Neural cell (in vitro differentiated cells): ENCODE measurements around the gene ARL15. TPM values are rescaled to one million over a fixed set of nuclear protein-coding genes. Genes with fewer than 3 reads are reported as not detected.

Source experiments
- H2AFZ ChIP-seq: fragments of 200-600, 300-800 bp; sonication (generic), shearing (Covaris generic); 2 replicates; pipeline ENCODE4 v1.6.0; 2014; ENCODE audit warnings: low read depth, mild to moderate bottlenecking, antibody characterized with exemption, low read length, moderate library complexity
- H3F3A ChIP-seq: fragments of 200-600 bp; shearing (Covaris generic); 2 replicates; pipeline ENCODE4 v1.6.1; 2016; ENCODE audit warnings: mild to moderate bottlenecking, moderate library complexity, mixed read lengths, antibody characterized with exemption, low read length; ENCODE audit not compliant: insufficient read depth, poor library complexity, severe bottlenecking
- H3K27ac ChIP-seq: fragments of 200-600, 300-800 bp; sonication (generic), shearing (Covaris generic); 2 replicates; pipeline ENCODE4 v1.5.1; 2014; ENCODE audit warnings: mild to moderate bottlenecking, low read length, moderate library complexity
- H3K27me3 ChIP-seq: fragments of 300-800, 200-600 bp; sonication (generic), shearing (Covaris generic); 2 replicates; pipeline ENCODE4 v1.6.0; 2014; ENCODE audit warnings: mild to moderate bottlenecking, low read depth, low read length, moderate library complexity; ENCODE audit not compliant: insufficient read depth
- H3K36me3 ChIP-seq: fragments of 300-800, 200-600 bp; sonication (generic), shearing (Covaris generic); 2 replicates; pipeline ENCODE4 v1.5.1; 2014; ENCODE audit warnings: mild to moderate bottlenecking, antibody characterized with exemption, low read length, moderate library complexity; ENCODE audit not compliant: insufficient read depth
- H3K4me2 ChIP-seq: fragments of 300-800, 200-600 bp; sonication (generic), shearing (Covaris generic); 2 replicates; pipeline ENCODE4 v1.6.0; 2014; ENCODE audit warnings: mild to moderate bottlenecking, low read length
- H3K4me3 ChIP-seq: fragments of 300-800, 200-600 bp; sonication (generic), shearing (Covaris generic); 2 replicates; pipeline ENCODE4 v1.5.1; 2014; ENCODE audit warnings: mild to moderate bottlenecking, low read length, moderate library complexity
- H3K79me2 ChIP-seq: fragments of 200-600 bp; shearing (Covaris generic); replicated peaks from 2 replicates; pipeline ENCODE4 v1.6.0; 2014; ENCODE audit warnings: mild to moderate bottlenecking, low read length, moderate library complexity; ENCODE audit not compliant: insufficient read depth
- H3K9ac ChIP-seq: fragments of 300-800, 200-600 bp; sonication (generic), shearing (Covaris generic); 2 replicates; pipeline ENCODE4 v1.6.1; 2016; ENCODE audit warnings: mild to moderate bottlenecking, low read length, mixed read lengths
- H3K9me2 ChIP-seq: fragments of 200-600 bp; shearing (Covaris generic); 2 replicates; pipeline ENCODE4 v1.6.1; 2016; ENCODE audit warnings: mild to moderate bottlenecking, low read length, mixed read lengths; ENCODE audit not compliant: insufficient read depth
- H3K9me3 ChIP-seq: fragments of 200-600, 300-800 bp; sonication (generic), shearing (Covaris generic); 2 replicates; pipeline ENCODE4 v1.6.1; 2016; ENCODE audit warnings: mild to moderate bottlenecking, mixed run types, low read length, moderate library complexity, mixed read lengths
- H4K20me1 ChIP-seq: fragments of 200-600 bp; shearing (Covaris generic); 2 replicates; pipeline ENCODE4 v1.6.1; 2016; ENCODE audit warnings: mild to moderate bottlenecking, mixed run types; ENCODE audit not compliant: insufficient read depth
- CTCF ChIP-seq: fragments of 450-650 bp; IDR thresholded peaks from 2 replicates; pipeline ENCODE4 v1.5.1; 2014; ENCODE audit warnings: antibody characterized with exemption, mild to moderate bottlenecking, moderate library complexity; ENCODE audit not compliant: poor library complexity, severe bottlenecking
- EP300 ChIP-seq: fragments of 450-650 bp; conservative IDR thresholded peaks from 2 replicates; pipeline ENCODE4 v1.6.1; 2014; ENCODE audit warnings: antibody characterized with exemption, mild to moderate bottlenecking, moderate library complexity; ENCODE audit not compliant: poor library complexity, severe bottlenecking
- EZH2 ChIP-seq: fragments of 200-600, 300-800 bp; shearing (Covaris generic), sonication (generic); IDR thresholded peaks from 2 replicates; pipeline ENCODE4 v1.6.1; 2014; ENCODE audit warnings: antibody characterized with exemption, low read length, borderline replicate concordance, mild to moderate bottlenecking; ENCODE audit not compliant: insufficient read depth, poor library complexity, severe bottlenecking
- MXI1 ChIP-seq: fragments of 450-650 bp; conservative IDR thresholded peaks from 2 replicates; pipeline ENCODE4 v1.6.1; 2014; ENCODE audit warnings: antibody characterized with exemption, mild to moderate bottlenecking; ENCODE audit not compliant: poor library complexity, severe bottlenecking
- POLR2AphosphoS5 ChIP-seq: IDR thresholded peaks from 2 replicates; pipeline ENCODE4 v1.6.1; 2012
- RAD21 ChIP-seq: fragments of 450-650 bp; conservative IDR thresholded peaks from 2 replicates; pipeline ENCODE4 v1.6.1; 2014; ENCODE audit warnings: antibody characterized with exemption, mild to moderate bottlenecking, moderate library complexity
- REST ChIP-seq: IDR thresholded peaks from 2 replicates; pipeline ENCODE4 v1.6.1; 2012; ENCODE audit warnings: borderline replicate concordance
- SMC3 ChIP-seq: fragments of 450-650 bp; conservative IDR thresholded peaks from 2 replicates; pipeline ENCODE4 v1.6.1; 2014; ENCODE audit warnings: antibody characterized with exemption, mild to moderate bottlenecking, moderate library complexity; ENCODE audit not compliant: poor library complexity
- TAF1 ChIP-seq: IDR thresholded peaks from 2 replicates; pipeline ENCODE4 v1.6.1; 2012; ENCODE audit warnings: low read depth
- polyA plus RNA-seq: library from polyadenylated mRNA; depleted of rRNA; stranded (reverse); fragments of >200 nt; gene quantifications from 2 replicates; pipeline ENCODE4 v1.2.3, GENCODE V29; 2014

Gene ARL15
- polyA plus RNA-seq, 1 donor from 2014 or later, result 51.9 TPM

- no peaks in the 10 kb centered on the region for H3F3A ChIP-seq
- no peaks in the 10 kb centered on the region for H3K79me2 ChIP-seq
- H3K9me2 ChIP-seq, result no peaks in the 10 kb centered on the region
- H3K4me3 ChIP-seq, result no peak overlapping the region
- no peak overlapping the region for H2AFZ ChIP-seq
- H3K9ac ChIP-seq, result no peak overlapping the region
- H4K20me1 ChIP-seq, result no peaks in the 10 kb centered on the region
- H3K36me3 ChIP-seq, result no peaks in the 10 kb centered on the region
- no peaks in the 10 kb centered on the region for H3K9me3 ChIP-seq
- TF ChIP-seq CTCF (no peak), MXI1 (no peak), EZH2 (no peak), POLR2AphosphoS5 (no peak), RAD21 (no peak), REST (no peak), EP300 (no peak), SMC3 (no peak), TAF1 (no peak)
- H3K27ac ChIP-seq, result no peak overlapping the region
- no peak overlapping the region for H3K4me2 ChIP-seq
- no peaks in the 10 kb centered on the region for H3K27me3 ChIP-seq
Observed at GRCh38 chr5:54276048-54276447, 34.3 kb downstream of the ARL15 start.

GRCh38 chr5:54275361-54275760, 35.0 kb downstream of the ARL15 start:
- no peaks in the 10 kb centered on the region for H3F3A ChIP-seq
- no peaks in the 10 kb centered on the region for H3K79me2 ChIP-seq
- no peak overlapping the region for H3K4me2 ChIP-seq
- no peak for TF ChIP-seq SMC3
- TF ChIP-seq REST, result no peak
- TF ChIP-seq RAD21, result no peak
- no peak for TF ChIP-seq CTCF
- no peak for TF ChIP-seq MXI1
- no peak for TF ChIP-seq EP300
- TF ChIP-seq TAF1, result no peak
- no peak for TF ChIP-seq EZH2
- TF ChIP-seq POLR2AphosphoS5, result no peak
- H3K9ac ChIP-seq, result no peak overlapping the region
- no peak overlapping the region for H2AFZ ChIP-seq
- H3K9me2 ChIP-seq, result no peaks in the 10 kb centered on the region
- H3K9me3 ChIP-seq, result no peaks in the 10 kb centered on the region
- H3K27me3 ChIP-seq, result no peaks in the 10 kb centered on the region
- H3K4me3 ChIP-seq, result no peak overlapping the region
- H3K36me3 ChIP-seq, result no peaks in the 10 kb centered on the region
- H3K27ac ChIP-seq, result no peak overlapping the region
- H4K20me1 ChIP-seq, result no peaks in the 10 kb centered on the region
